Astrocyte (in vitro differentiated cells and primary cell): Measurements from ENCODE around the gene CRYBB1. TPM values are rescaled to one million over a fixed set of nuclear protein-coding genes. Genes with fewer than 3 reads are reported as not detected.

Experiments used
- DNase-seq: peaks from one replicate; pipeline ENCODE4 v3.0.0-alpha.2; 2010; ENCODE audit warnings: low read depth
- FAIRE-seq: peaks from 2 replicates; lab custom pipeline; 2011; peaks lifted over from hg19 to GRCh38; lab: Jason Lieb, UNC
- H2AFZ ChIP-seq: 2 replicates; pipeline ENCODE4 v1.6.0; 2012; ENCODE audit warnings: low read depth, low read length, inconsistent platforms
- H3K27ac ChIP-seq: 2 replicates; pipeline ENCODE4 v1.5.1; 2011; ENCODE audit warnings: low read depth, low read length, inconsistent platforms
- H3K27me3 ChIP-seq: 2 replicates; pipeline ENCODE4 v1.6.0; 2011; ENCODE audit warnings: low read length, inconsistent platforms; ENCODE audit not compliant: insufficient read depth
- H3K36me3 ChIP-seq: 2 replicates; pipeline ENCODE4 v1.5.1; 2011; ENCODE audit warnings: low read length, inconsistent platforms; ENCODE audit not compliant: insufficient read depth
- H3K4me1 ChIP-seq: 2 replicates; pipeline ENCODE4 v1.5.1; 2011; ENCODE audit warnings: low read length, inconsistent platforms; ENCODE audit not compliant: insufficient read depth
- H3K4me2 ChIP-seq: 2 replicates; pipeline ENCODE4 v1.6.0; 2012; ENCODE audit warnings: low read length, inconsistent platforms
- H3K4me3 ChIP-seq: 2 replicates; pipeline ENCODE4 v1.5.1; 2011; ENCODE audit warnings: low read depth, mild to moderate bottlenecking, low read length, inconsistent platforms; ENCODE audit not compliant: insufficient read depth
- H3K79me2 ChIP-seq: 2 replicates; pipeline ENCODE4 v1.6.0; 2012; ENCODE audit warnings: mild to moderate bottlenecking, low read length, inconsistent platforms; ENCODE audit not compliant: insufficient read depth
- H3K9ac ChIP-seq: 2 replicates; pipeline ENCODE4 v1.6.0; 2012; ENCODE audit warnings: mild to moderate bottlenecking, low read length, inconsistent platforms
- H3K9me3 ChIP-seq: 2 replicates; pipeline ENCODE4 v1.5.1; 2012; ENCODE audit warnings: low read depth, mild to moderate bottlenecking, low read length, inconsistent platforms; ENCODE audit not compliant: insufficient read depth
- H4K20me1 ChIP-seq: 2 replicates; pipeline ENCODE4 v1.6.0; 2012; ENCODE audit warnings: low read length, inconsistent platforms; ENCODE audit not compliant: insufficient read depth
- H3K27ac Mint-ChIP-seq: one replicate; pipeline ENCODE4 v1.8.0; 2021; ENCODE audit warnings: mild to moderate bottlenecking, mixed read lengths; ENCODE audit not compliant: unreplicated experiment
- H3K27me3 Mint-ChIP-seq: one replicate; pipeline ENCODE4 v1.8.0; 2021; ENCODE audit warnings: low read depth, mixed read lengths; ENCODE audit not compliant: unreplicated experiment
- H3K36me3 Mint-ChIP-seq: one replicate; pipeline ENCODE4 v1.8.0; 2021; ENCODE audit warnings: low read depth, mixed read lengths; ENCODE audit not compliant: unreplicated experiment
- H3K4me1 Mint-ChIP-seq: one replicate; pipeline ENCODE4 v1.8.0; 2021; ENCODE audit warnings: low read depth, mixed read lengths; ENCODE audit not compliant: unreplicated experiment
- H3K4me3 Mint-ChIP-seq: one replicate; pipeline ENCODE4 v1.8.0; 2021; ENCODE audit warnings: mild to moderate bottlenecking, moderate library complexity, mixed read lengths; ENCODE audit not compliant: unreplicated experiment
- H3K9me3 Mint-ChIP-seq: one replicate; pipeline ENCODE4 v1.8.0; 2021; ENCODE audit warnings: mild to moderate bottlenecking, mixed read lengths; ENCODE audit not compliant: unreplicated experiment
- EZH2 ChIP-seq: IDR thresholded peaks from 2 replicates; pipeline ENCODE4 v1.6.1; 2012; ENCODE audit warnings: mild to moderate bottlenecking, low read length, inconsistent platforms; ENCODE audit not compliant: insufficient read depth
- total RNA-seq: library from RNA; stranded (reverse); gene quantifications from 2 replicates; pipeline ENCODE4 v1.2.1, GENCODE V29; 2021
- TF ChIP-seq, protein P1 (sequence below): IDR thresholded peaks from 2 replicates; pipeline ENCODE4 v1.5.1; 2011; ENCODE audit warnings: low read depth, mild to moderate bottlenecking, inconsistent platforms, low read length, moderate library complexity; ENCODE audit not compliant: insufficient read depth

Gene CRYBB1
- total RNA-seq, 1 donor from 2014 or later = not detected

DNA sequence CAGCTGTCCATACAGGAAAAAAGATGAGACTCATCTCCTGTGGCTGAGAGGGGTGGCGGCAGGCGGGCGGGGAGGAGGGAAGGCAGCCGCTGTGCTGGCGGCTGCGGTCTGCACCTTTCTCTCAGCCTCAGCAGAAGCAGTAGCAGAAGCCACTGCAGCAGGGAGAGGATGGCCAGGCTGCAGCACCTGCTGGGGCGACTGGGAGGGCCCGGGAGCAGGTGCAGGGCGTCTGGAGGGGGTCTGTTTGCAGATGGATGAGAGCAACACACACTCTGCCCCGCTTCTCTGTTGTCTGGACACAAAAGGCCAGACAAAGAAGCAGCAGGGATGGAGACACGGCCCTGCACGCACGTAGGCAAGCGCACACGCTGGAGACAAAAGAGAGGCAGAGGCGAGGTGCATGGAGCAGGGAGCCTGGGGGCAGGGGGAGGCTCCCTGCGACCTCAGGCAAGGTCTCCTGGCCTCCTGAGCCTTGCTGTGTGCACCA is 30.2 kb upstream of the CRYBB1 start:
- peaks cover 27% of the 10 kb centered on the region for H3K27me3 Mint-ChIP-seq
- no peaks in the 10 kb centered on the region for H3K9me3 ChIP-seq
- no peaks in the 10 kb centered on the region for H4K20me1 ChIP-seq
- H2AFZ ChIP-seq = peak overlapping the region; percentile 31
- H3K27me3 ChIP-seq = peaks cover 20% of the 10 kb centered on the region
- no peak overlapping the region for H3K4me3 ChIP-seq
- no peaks in the 10 kb centered on the region for H3K36me3 Mint-ChIP-seq
- H3K36me3 ChIP-seq = no peaks in the 10 kb centered on the region
- H3K4me1 ChIP-seq = peaks cover 25% of the 10 kb centered on the region
- no peak overlapping the region for H3K4me2 ChIP-seq
- H3K27ac Mint-ChIP-seq = no peak overlapping the region
- peak overlapping the region; percentile 30 for H3K4me3 Mint-ChIP-seq
- H3K9ac ChIP-seq = no peak overlapping the region
- DNase-seq = no peak
- H3K27ac ChIP-seq = no peak overlapping the region
- H3K79me2 ChIP-seq = no peaks in the 10 kb centered on the region
- TF ChIP-seq, protein P1, sequence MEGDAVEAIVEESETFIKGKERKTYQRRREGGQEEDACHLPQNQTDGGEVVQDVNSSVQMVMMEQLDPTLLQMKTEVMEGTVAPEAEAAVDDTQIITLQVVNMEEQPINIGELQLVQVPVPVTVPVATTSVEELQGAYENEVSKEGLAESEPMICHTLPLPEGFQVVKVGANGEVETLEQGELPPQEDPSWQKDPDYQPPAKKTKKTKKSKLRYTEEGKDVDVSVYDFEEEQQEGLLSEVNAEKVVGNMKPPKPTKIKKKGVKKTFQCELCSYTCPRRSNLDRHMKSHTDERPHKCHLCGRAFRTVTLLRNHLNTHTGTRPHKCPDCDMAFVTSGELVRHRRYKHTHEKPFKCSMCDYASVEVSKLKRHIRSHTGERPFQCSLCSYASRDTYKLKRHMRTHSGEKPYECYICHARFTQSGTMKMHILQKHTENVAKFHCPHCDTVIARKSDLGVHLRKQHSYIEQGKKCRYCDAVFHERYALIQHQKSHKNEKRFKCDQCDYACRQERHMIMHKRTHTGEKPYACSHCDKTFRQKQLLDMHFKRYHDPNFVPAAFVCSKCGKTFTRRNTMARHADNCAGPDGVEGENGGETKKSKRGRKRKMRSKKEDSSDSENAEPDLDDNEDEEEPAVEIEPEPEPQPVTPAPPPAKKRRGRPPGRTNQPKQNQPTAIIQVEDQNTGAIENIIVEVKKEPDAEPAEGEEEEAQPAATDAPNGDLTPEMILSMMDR = no peak
- no peak for TF ChIP-seq EZH2
- H3K9me3 Mint-ChIP-seq = peaks cover 4% of the 10 kb centered on the region
- peaks cover 35% of the 10 kb centered on the region for H3K4me1 Mint-ChIP-seq
- no peak for FAIRE-seq

- no peak for TF ChIP-seq EZH2
- TF ChIP-seq, protein P1 = no peak
- H3K9me3 ChIP-seq = no peaks in the 10 kb centered on the region
- peak; percentile 51 for DNase-seq
- no peaks in the 10 kb centered on the region for H4K20me1 ChIP-seq
- peaks cover 19% of the 10 kb centered on the region for H3K27me3 Mint-ChIP-seq
- H3K79me2 ChIP-seq = no peaks in the 10 kb centered on the region
- H3K36me3 Mint-ChIP-seq = no peaks in the 10 kb centered on the region
- no peak overlapping the region for H3K4me3 ChIP-seq
- H3K27me3 ChIP-seq = peaks cover 9% of the 10 kb centered on the region
- no peaks in the 10 kb centered on the region for H3K36me3 ChIP-seq
- peaks cover 32% of the 10 kb centered on the region for H3K4me1 ChIP-seq
- H2AFZ ChIP-seq = no peak overlapping the region
- peaks cover 48% of the 10 kb centered on the region for H3K4me1 Mint-ChIP-seq
- H3K4me3 Mint-ChIP-seq = peak overlapping the region; percentile 40
- no peak overlapping the region for H3K27ac ChIP-seq
- no peak for FAIRE-seq
- H3K9me3 Mint-ChIP-seq = peaks cover 2% of the 10 kb centered on the region
- no peak overlapping the region for H3K9ac ChIP-seq
- H3K4me2 ChIP-seq = peak overlapping the region; percentile 84
- peak overlapping the region; percentile 30 for H3K27ac Mint-ChIP-seq
Observed at GRCh38 chr22:26646158-26646557, 28.3 kb upstream of the CRYBB1 start.

GRCh38 chr22:26643418-26644100 is 25.7 kb upstream of the CRYBB1 start:
- peaks cover 46% of the 10 kb centered on the region for H3K4me1 Mint-ChIP-seq
- H3K9me3 ChIP-seq = no peaks in the 10 kb centered on the region
- no peaks in the 10 kb centered on the region for H3K27me3 ChIP-seq
- H3K36me3 Mint-ChIP-seq = no peaks in the 10 kb centered on the region
- H3K4me2 ChIP-seq = peak overlapping the region; percentile 46
- H3K27ac ChIP-seq = no peak overlapping the region
- H3K79me2 ChIP-seq = no peaks in the 10 kb centered on the region
- H3K9me3 Mint-ChIP-seq = no peaks in the 10 kb centered on the region
- no peak for DNase-seq
- peaks cover 32% of the 10 kb centered on the region for H3K4me1 ChIP-seq
- no peaks in the 10 kb centered on the region for H3K27me3 Mint-ChIP-seq
- no peak for FAIRE-seq
- H3K4me3 Mint-ChIP-seq = no peak overlapping the region
- H3K27ac Mint-ChIP-seq = peak overlapping the region; percentile 16
- H3K4me3 ChIP-seq = no peak overlapping the region
- no peak overlapping the region for H3K9ac ChIP-seq
- no peak for TF ChIP-seq EZH2
- TF ChIP-seq, protein P1 = no peak
- no peaks in the 10 kb centered on the region for H3K36me3 ChIP-seq
- H4K20me1 ChIP-seq = no peaks in the 10 kb centered on the region
- H2AFZ ChIP-seq = no peak overlapping the region
